GM23338 (cell line): Measurements from ENCODE around the gene TARBP1. TPM values are rescaled to one million over a fixed set of nuclear protein-coding genes. Genes with fewer than 3 reads are reported as not detected.

ENCODE experiments used
- ATAC-seq: fragments of 200-7000 bp; cut with Tn5 transposase; 3 replicates; pipeline ENCODE4 v1.9.1; 2020
- DNase-seq: peaks from one replicate; pipeline ENCODE4 v3.0.0-alpha.2; 2015; ENCODE audit warnings: low spot score
- H2AFZ ChIP-seq: fragments of 200-600 bp; sonication (generic); 2 replicates; pipeline ENCODE4 v1.8.0; 2016; ENCODE audit warnings: antibody characterized with exemption, mild to moderate bottlenecking, moderate library complexity
- H3F3A ChIP-seq: fragments of 200-600 bp; sonication (generic); replicated peaks from 2 replicates; pipeline ENCODE4 v1.8.0; 2017; ENCODE audit warnings: antibody characterized with exemption, mixed run types, low read depth
- H3K27ac ChIP-seq: fragments of 200-600 bp; sonication (generic); 2 replicates; pipeline ENCODE4 v1.6.1; 2016; ENCODE audit warnings: low read depth
- H3K27me3 ChIP-seq: fragments of 200-600 bp; sonication (generic); 2 replicates; pipeline ENCODE4 v1.8.0; 2016; ENCODE audit warnings: mild to moderate bottlenecking, mixed run types, moderate library complexity; ENCODE audit not compliant: insufficient read depth
- H3K36me3 ChIP-seq: fragments of 200-600 bp; sonication (generic); 2 replicates; pipeline ENCODE4 v1.8.0; 2016; ENCODE audit warnings: mild to moderate bottlenecking; ENCODE audit not compliant: insufficient read depth
- H3K4me1 ChIP-seq: fragments of 200-600 bp; sonication (generic); 2 replicates; pipeline ENCODE4 v1.8.0; 2016; ENCODE audit warnings: mild to moderate bottlenecking, moderate library complexity; ENCODE audit not compliant: insufficient read depth
- H3K4me2 ChIP-seq: fragments of 200-600 bp; sonication (generic); 2 replicates; pipeline ENCODE4 v1.7.1; 2017; ENCODE audit warnings: mixed run types
- H3K4me3 ChIP-seq: fragments of 200-600 bp; sonication (generic); 2 replicates; pipeline ENCODE4 v1.6.1; 2016; ENCODE audit warnings: mixed run types
- H3K79me2 ChIP-seq: fragments of 200-600 bp; sonication (generic); replicated peaks from 2 replicates; pipeline ENCODE4 v1.8.0; 2017; ENCODE audit warnings: mild to moderate bottlenecking; ENCODE audit not compliant: insufficient read depth
- H3K9me2 ChIP-seq: fragments of 200-600 bp; sonication (generic); 2 replicates; pipeline ENCODE4 v1.8.0; 2017; ENCODE audit not compliant: insufficient read depth
- H4K20me1 ChIP-seq: fragments of 200-600 bp; sonication (generic); replicated peaks from 2 replicates; pipeline ENCODE4 v1.8.0; 2017; ENCODE audit warnings: mild to moderate bottlenecking; ENCODE audit not compliant: insufficient read depth
- H3K27ac Mint-ChIP-seq: 2 replicates; pipeline ENCODE4 v1.8.0; 2020; ENCODE audit warnings: inconsistent platforms, mild to moderate bottlenecking, moderate library complexity, mixed read lengths
- H3K27me3 Mint-ChIP-seq: 3 replicates; pipeline ENCODE4 v1.8.0; 2022; ENCODE audit warnings: low read depth, mild to moderate bottlenecking, moderate library complexity, mixed read lengths, inconsistent platforms; ENCODE audit not compliant: insufficient read depth, poor library complexity
- H3K36me3 Mint-ChIP-seq: 3 replicates; pipeline ENCODE4 v1.8.0; 2021; ENCODE audit warnings: low read depth, mild to moderate bottlenecking, inconsistent platforms, moderate library complexity, mixed read lengths
- H3K4me1 Mint-ChIP-seq: 3 replicates; pipeline ENCODE4 v1.8.0; 2020; ENCODE audit warnings: mild to moderate bottlenecking, inconsistent platforms, mixed read lengths
- H3K4me3 Mint-ChIP-seq: 3 replicates; pipeline ENCODE4 v1.8.0; 2021; ENCODE audit warnings: moderate library complexity, mild to moderate bottlenecking, inconsistent platforms, mixed read lengths
- H3K9me3 Mint-ChIP-seq: 3 replicates; pipeline ENCODE4 v1.8.0; 2020; ENCODE audit warnings: moderate library complexity, mild to moderate bottlenecking, inconsistent platforms, mixed read lengths
- POLR2AphosphoS5 ChIP-seq: IDR thresholded peaks from 2 replicates; pipeline ENCODE4 v1.6.1; 2016; ENCODE audit warnings: antibody characterized with exemption, low read depth
- STAT1 ChIP-seq: IDR thresholded peaks from one replicate; pipeline ENCODE4 v1.6.1; 2016; ENCODE audit warnings: antibody characterized with exemption; ENCODE audit not compliant: unreplicated experiment
- ZNF331 ChIP-seq: fragments of 250-450 bp; sonication (Bioruptor Pico); IDR thresholded peaks from 2 replicates; pipeline ENCODE4 v1.5.0; 2020; ENCODE audit warnings: low read depth, mild to moderate bottlenecking, moderate library complexity
- polyA plus RNA-seq: library from polyadenylated mRNA; unstranded; fragments of >200 nt; fragmentation: Nextera tagmentation; extraction: Ambion mirVana; gene quantifications from 2 replicates; pipeline ENCODE4 v1.2.1, GENCODE V29; 2016
- total RNA-seq: library from RNA; depleted of rRNA; stranded (reverse); fragments of >200 nt; shearing (Covaris generic); gene quantifications from 2 replicates; pipeline ENCODE4 v1.2.3, GENCODE V29; 2014
- TF ChIP-seq, protein P1 (sequence below): IDR thresholded peaks from one replicate; pipeline ENCODE4 v1.6.1; 2018; ENCODE audit warnings: antibody characterized with exemption; ENCODE audit not compliant: unreplicated experiment
- TF ChIP-seq, protein P2 (sequence below): fragments of 250-450 bp; sonication (Bioruptor Pico); IDR thresholded peaks from 2 replicates; pipeline ENCODE4 v1.5.0; 2020; ENCODE audit warnings: mild to moderate bottlenecking, moderate library complexity

The TARBP1 gene
- total and polyA plus RNA-seq, 2 experiments from 2014 or later: 14.9 to 18.8 TPM

DNA sequence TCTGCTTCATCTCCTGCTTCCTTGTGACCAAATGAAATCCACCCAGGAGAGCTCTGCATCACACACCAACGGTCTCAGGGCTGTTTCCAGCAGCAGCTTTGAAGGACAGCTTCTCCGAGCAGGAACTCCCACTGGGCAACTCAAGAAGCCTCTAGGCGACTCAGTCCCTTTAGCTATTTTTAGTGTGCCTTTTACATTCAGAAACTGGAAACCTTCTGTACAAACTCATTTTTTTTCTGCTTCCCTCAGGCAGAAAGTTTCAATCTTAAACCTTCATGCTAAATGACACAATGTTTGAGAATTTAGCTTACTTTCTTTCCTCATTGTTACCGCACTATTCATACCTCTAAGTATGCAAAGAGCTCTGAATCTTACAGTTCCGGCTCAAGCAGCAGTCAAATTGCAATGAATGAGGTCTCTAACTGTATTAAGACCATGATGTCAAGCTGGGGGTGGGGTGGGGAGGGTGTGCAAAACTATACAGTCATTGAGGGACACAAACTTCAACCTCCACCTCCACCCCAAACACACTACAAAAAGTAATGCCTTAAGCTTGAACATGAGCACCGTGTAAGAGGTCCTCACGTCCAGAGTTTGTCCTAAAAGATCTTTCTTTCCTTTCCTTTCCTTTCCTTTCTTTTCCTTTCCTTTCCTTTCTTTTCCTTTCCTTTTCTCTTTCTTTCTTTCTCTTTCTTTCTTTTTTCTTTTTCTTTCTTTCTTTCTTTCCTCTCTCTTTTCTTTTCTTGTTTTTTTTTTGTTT, 16.4 kb upstream of the TARBP1 start:
- Histone ChIP-seq H3F3A (no peaks in the 10 kb centered on the region), H3K27ac (no peak overlapping the region), H3K4me3 (no peak overlapping the region), H3K36me3 (no peaks in the 10 kb centered on the region), H2AFZ (0 out of 2 replicates have a peak overlapping the region, but pooled peaks have one; percentile 52), H4K20me1 (no peaks in the 10 kb centered on the region), H3K9me2 (no peaks in the 10 kb centered on the region), H3K4me2 (no peak overlapping the region), H3K4me1 (peaks cover 7% of the 10 kb centered on the region; the same call in 1 of the 2 replicates), H3K27me3 (no peaks in the 10 kb centered on the region), H3K79me2 (no peaks in the 10 kb centered on the region)
- Mint-ChIP-seq H3K4me1 (peaks cover 23% of the 10 kb centered on the region), H3K4me3 (no peak overlapping the region), H3K27me3 (no peaks in the 10 kb centered on the region), H3K27ac (no peak overlapping the region), H3K36me3 (no peaks in the 10 kb centered on the region), H3K9me3 (no peaks in the 10 kb centered on the region)
- DNase-seq (no peak), ATAC-seq (no peak)
- no peak for TF ChIP-seq STAT1
- TF ChIP-seq, protein P1, sequence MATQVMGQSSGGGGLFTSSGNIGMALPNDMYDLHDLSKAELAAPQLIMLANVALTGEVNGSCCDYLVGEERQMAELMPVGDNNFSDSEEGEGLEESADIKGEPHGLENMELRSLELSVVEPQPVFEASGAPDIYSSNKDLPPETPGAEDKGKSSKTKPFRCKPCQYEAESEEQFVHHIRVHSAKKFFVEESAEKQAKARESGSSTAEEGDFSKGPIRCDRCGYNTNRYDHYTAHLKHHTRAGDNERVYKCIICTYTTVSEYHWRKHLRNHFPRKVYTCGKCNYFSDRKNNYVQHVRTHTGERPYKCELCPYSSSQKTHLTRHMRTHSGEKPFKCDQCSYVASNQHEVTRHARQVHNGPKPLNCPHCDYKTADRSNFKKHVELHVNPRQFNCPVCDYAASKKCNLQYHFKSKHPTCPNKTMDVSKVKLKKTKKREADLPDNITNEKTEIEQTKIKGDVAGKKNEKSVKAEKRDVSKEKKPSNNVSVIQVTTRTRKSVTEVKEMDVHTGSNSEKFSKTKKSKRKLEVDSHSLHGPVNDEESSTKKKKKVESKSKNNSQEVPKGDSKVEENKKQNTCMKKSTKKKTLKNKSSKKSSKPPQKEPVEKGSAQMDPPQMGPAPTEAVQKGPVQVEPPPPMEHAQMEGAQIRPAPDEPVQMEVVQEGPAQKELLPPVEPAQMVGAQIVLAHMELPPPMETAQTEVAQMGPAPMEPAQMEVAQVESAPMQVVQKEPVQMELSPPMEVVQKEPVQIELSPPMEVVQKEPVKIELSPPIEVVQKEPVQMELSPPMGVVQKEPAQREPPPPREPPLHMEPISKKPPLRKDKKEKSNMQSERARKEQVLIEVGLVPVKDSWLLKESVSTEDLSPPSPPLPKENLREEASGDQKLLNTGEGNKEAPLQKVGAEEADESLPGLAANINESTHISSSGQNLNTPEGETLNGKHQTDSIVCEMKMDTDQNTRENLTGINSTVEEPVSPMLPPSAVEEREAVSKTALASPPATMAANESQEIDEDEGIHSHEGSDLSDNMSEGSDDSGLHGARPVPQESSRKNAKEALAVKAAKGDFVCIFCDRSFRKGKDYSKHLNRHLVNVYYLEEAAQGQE: no peak
- TF ChIP-seq, protein P2, sequence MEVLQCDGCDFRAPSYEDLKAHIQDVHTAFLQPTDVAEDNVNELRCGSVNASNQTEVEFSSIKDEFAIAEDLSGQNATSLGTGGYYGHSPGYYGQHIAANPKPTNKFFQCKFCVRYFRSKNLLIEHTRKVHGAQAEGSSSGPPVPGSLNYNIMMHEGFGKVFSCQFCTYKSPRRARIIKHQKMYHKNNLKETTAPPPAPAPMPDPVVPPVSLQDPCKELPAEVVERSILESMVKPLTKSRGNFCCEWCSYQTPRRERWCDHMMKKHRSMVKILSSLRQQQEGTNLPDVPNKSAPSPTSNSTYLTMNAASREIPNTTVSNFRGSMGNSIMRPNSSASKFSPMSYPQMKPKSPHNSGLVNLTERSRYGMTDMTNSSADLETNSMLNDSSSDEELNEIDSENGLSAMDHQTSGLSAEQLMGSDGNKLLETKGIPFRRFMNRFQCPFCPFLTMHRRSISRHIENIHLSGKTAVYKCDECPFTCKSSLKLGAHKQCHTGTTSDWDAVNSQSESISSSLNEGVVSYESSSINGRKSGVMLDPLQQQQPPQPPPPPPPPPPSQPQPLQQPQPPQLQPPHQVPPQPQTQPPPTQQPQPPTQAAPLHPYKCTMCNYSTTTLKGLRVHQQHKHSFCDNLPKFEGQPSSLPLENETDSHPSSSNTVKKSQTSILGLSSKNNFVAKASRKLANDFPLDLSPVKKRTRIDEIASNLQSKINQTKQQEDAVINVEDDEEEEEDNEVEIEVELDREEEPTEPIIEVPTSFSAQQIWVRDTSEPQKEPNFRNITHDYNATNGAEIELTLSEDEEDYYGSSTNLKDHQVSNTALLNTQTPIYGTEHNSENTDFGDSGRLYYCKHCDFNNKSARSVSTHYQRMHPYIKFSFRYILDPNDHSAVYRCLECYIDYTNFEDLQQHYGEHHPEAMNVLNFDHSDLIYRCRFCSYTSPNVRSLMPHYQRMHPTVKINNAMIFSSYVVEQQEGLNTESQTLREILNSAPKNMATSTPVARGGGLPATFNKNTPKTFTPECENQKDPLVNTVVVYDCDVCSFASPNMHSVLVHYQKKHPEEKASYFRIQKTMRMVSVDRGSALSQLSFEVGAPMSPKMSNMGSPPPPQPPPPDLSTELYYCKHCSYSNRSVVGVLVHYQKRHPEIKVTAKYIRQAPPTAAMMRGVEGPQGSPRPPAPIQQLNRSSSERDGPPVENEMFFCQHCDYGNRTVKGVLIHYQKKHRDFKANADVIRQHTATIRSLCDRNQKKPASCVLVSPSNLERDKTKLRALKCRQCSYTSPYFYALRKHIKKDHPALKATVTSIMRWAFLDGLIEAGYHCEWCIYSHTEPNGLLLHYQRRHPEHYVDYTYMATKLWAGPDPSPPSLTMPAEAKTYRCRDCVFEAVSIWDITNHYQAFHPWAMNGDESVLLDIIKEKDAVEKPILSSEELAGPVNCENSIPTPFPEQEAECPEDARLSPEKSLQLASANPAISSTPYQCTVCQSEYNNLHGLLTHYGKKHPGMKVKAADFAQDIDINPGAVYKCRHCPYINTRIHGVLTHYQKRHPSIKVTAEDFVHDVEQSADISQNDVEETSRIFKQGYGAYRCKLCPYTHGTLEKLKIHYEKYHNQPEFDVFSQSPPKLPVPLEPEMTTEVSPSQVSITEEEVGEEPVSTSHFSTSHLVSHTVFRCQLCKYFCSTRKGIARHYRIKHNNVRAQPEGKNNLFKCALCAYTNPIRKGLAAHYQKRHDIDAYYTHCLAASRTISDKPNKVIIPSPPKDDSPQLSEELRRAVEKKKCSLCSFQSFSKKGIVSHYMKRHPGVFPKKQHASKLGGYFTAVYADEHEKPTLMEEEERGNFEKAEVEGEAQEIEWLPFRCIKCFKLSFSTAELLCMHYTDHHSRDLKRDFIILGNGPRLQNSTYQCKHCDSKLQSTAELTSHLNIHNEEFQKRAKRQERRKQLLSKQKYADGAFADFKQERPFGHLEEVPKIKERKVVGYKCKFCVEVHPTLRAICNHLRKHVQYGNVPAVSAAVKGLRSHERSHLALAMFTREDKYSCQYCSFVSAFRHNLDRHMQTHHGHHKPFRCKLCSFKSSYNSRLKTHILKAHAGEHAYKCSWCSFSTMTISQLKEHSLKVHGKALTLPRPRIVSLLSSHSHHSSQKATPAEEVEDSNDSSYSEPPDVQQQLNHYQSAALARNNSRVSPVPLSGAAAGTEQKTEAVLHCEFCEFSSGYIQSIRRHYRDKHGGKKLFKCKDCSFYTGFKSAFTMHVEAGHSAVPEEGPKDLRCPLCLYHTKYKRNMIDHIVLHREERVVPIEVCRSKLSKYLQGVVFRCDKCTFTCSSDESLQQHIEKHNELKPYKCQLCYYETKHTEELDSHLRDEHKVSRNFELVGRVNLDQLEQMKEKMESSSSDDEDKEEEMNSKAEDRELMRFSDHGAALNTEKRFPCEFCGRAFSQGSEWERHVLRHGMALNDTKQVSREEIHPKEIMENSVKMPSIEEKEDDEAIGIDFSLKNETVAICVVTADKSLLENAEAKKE (CRISPR knock-in tag): 0 out of 2 replicates have a peak, but pooled peaks have one; percentile 7
- TF ChIP-seq POLR2AphosphoS5: no peak
- no peak for TF ChIP-seq ZNF331
